SK-N-SH (cell line): Measurements from ENCODE around the gene CRACR2A. TPM values are rescaled to one million over a fixed set of nuclear protein-coding genes. Genes with fewer than 3 reads are reported as not detected.

Source experiments
- CTCF ChIA-PET: fragments of 300-600, 350-600 bp; formaldehyde crosslinking; extraction: SDS; loops from one replicate; lab custom pipeline; 2021; lab: Yijun Ruan, JAX
- POLR2A ChIA-PET: fragments of 350-600 bp; sonication (Branson Sonifier 250); formaldehyde crosslinking; extraction: SDS; loops from one replicate; lab custom pipeline; 2020; ENCODE audit warnings: antibody characterized with exemption, inconsistent platforms; lab: Yijun Ruan, JAX
- DNase-seq: peaks from one replicate; pipeline ENCODE4 v3.0.0; 2012
- H2AFZ ChIP-seq: fragments of 200-600 bp; sonication (generic); 2 replicates; pipeline ENCODE4 v1.8.1; 2016; ENCODE audit warnings: antibody characterized with exemption, mild to moderate bottlenecking, low read depth
- H3F3A ChIP-seq: fragments of 200-600 bp; sonication (generic); replicated peaks from 2 replicates; pipeline ENCODE3; 2016; ENCODE audit warnings: antibody characterized with exemption, mild to moderate bottlenecking; ENCODE audit not compliant: insufficient read depth
- H3K27ac ChIP-seq, 2 experiments: fragments of 200-500 bp in 1 of 2; fragments of 200-600 bp in 1 of 2; sonication (Bioruptor generic) in 1 of 2; sonication (generic), shearing (Covaris generic) in 1 of 2; 2 replicates each; pipeline versions ENCODE4 v1.5.1 to v1.6.1; 2014 to 2016; ENCODE audit warnings: low read depth in 2 of 2, inconsistent platforms in 1 of 2, low read length in 1 of 2, mild to moderate bottlenecking in 1 of 2, mixed read lengths in 1 of 2
- H3K27me3 ChIP-seq: fragments of 200-600 bp; sonication (generic), shearing (Covaris generic); 2 replicates; pipeline ENCODE4 v1.6.1; 2016; ENCODE audit warnings: mixed run types; ENCODE audit not compliant: insufficient read depth
- H3K36me3 ChIP-seq, 2 experiments: fragments of 200-500 bp in 1 of 2; fragments of 200-600 bp in 1 of 2; sonication (Bioruptor generic) in 1 of 2; sonication (generic) in 1 of 2; replicated peaks in 1 of 2; 2 replicates each; pipeline versions ENCODE3 to v1.5.1; 2014 to 2016; ENCODE audit warnings: low read length in 1 of 2, mild to moderate bottlenecking in 1 of 2; ENCODE audit not compliant: insufficient read depth in 2 of 2, control insufficient read depth in 1 of 2
- H3K4me1 ChIP-seq, 2 experiments: fragments of 200-500 bp in 1 of 2; fragments of 200-600 bp in 1 of 2; sonication (Bioruptor generic) in 1 of 2; sonication (generic), shearing (Covaris generic) in 1 of 2; 2 replicates each; pipeline versions ENCODE4 v1.5.1 to v1.6.1; 2014 to 2016; ENCODE audit warnings: low read depth in 1 of 2, low read length in 1 of 2, mixed run types in 1 of 2; ENCODE audit not compliant: insufficient read depth in 2 of 2, control insufficient read depth in 1 of 2
- H3K4me2 ChIP-seq: fragments of 200-600 bp; sonication (generic), shearing (Covaris generic); 2 replicates; pipeline ENCODE4 v1.6.1; 2017; ENCODE audit warnings: mixed run types
- H3K4me3 ChIP-seq, 2 experiments: fragments of 200-500 bp in 1 of 2; fragments of 200-600 bp in 1 of 2; sonication (Bioruptor generic) in 1 of 2; sonication (generic), shearing (Covaris generic) in 1 of 2; 2 replicates each; pipeline versions ENCODE4 v1.5.1 to v1.8.1; 2014 to 2016; ENCODE audit warnings: low read depth in 2 of 2, inconsistent platforms in 1 of 2, low read length in 1 of 2, mild to moderate bottlenecking in 1 of 2, mixed read lengths in 1 of 2, moderate library complexity in 1 of 2
- H3K79me2 ChIP-seq: fragments of 200-600 bp; sonication (generic); 2 replicates; pipeline ENCODE4 v1.8.1; 2017; ENCODE audit warnings: mild to moderate bottlenecking; ENCODE audit not compliant: insufficient read depth
- H3K9ac ChIP-seq: fragments of 200-600 bp; sonication (generic); 2 replicates; pipeline ENCODE4 v1.6.1; 2017; ENCODE audit warnings: mixed run types
- H3K9me2 ChIP-seq: fragments of 200-600 bp; sonication (generic); 2 replicates; pipeline ENCODE4 v1.6.1; 2017; ENCODE audit warnings: mixed run types
- H3K9me3 ChIP-seq: fragments of 200-600 bp; sonication (generic); 2 replicates; pipeline ENCODE4 v1.6.1; 2017; ENCODE audit warnings: mixed run types, mild to moderate bottlenecking, moderate library complexity
- H4K20me1 ChIP-seq: fragments of 200-600 bp; sonication (generic); 2 replicates; pipeline ENCODE4 v1.6.1; 2017; ENCODE audit warnings: mild to moderate bottlenecking, mixed run types; ENCODE audit not compliant: insufficient read depth
- CHD2 ChIP-seq: fragments of 150-350 bp; IDR thresholded peaks from 2 replicates; pipeline ENCODE4 v1.6.1; 2018; ENCODE audit warnings: low read length; ENCODE audit not compliant: partially characterized antibody
- EZH2phosphoT487 ChIP-seq: fragments of 200-600 bp; sonication (generic); IDR thresholded peaks from 2 replicates; pipeline ENCODE4 v1.6.1; 2017; ENCODE audit warnings: low read depth, mixed run types, mild to moderate bottlenecking, antibody characterized with exemption, moderate library complexity, borderline replicate concordance
- FOSL2 ChIP-seq: IDR thresholded peaks from 2 replicates; pipeline ENCODE4 v1.4.0; 2012; ENCODE audit warnings: low read depth, mild to moderate bottlenecking, moderate library complexity, borderline replicate concordance
- FOXJ3 ChIP-seq: sonication (generic); formaldehyde crosslinking; IDR thresholded peaks from 2 replicates; pipeline ENCODE4 v1.5.1; 2020; ENCODE audit warnings: mild to moderate bottlenecking, missing genetic modification reagents
- FOXM1 ChIP-seq: IDR thresholded peaks from 2 replicates; pipeline ENCODE4 v1.4.0; 2012; ENCODE audit warnings: low read depth, mild to moderate bottlenecking
- GATA2 ChIP-seq: sonication (generic); formaldehyde crosslinking; IDR thresholded peaks from 2 replicates; pipeline ENCODE4 v1.5.0; 2020; ENCODE audit warnings: mild to moderate bottlenecking, missing genetic modification reagents
- MEF2A ChIP-seq: IDR thresholded peaks from 2 replicates; pipeline ENCODE4 v1.4.0; 2012; ENCODE audit warnings: low read depth, borderline replicate concordance
- NFIC ChIP-seq: IDR thresholded peaks from 2 replicates; pipeline ENCODE4 v1.4.0; 2012; ENCODE audit warnings: borderline replicate concordance
- NRF1 ChIP-seq: IDR thresholded peaks from 2 replicates; pipeline ENCODE4 v1.6.1; 2012; ENCODE audit warnings: low read depth, mild to moderate bottlenecking, low read length
- RFX5 ChIP-seq: IDR thresholded peaks from 2 replicates; pipeline ENCODE4 v1.6.1; 2012; ENCODE audit warnings: mild to moderate bottlenecking, improper control_type of control experiment, low read length
- RXRA ChIP-seq: IDR thresholded peaks from 2 replicates; pipeline ENCODE4 v1.4.0; 2012; ENCODE audit warnings: low read depth, mild to moderate bottlenecking, borderline replicate concordance
- SIN3A ChIP-seq: IDR thresholded peaks from 2 replicates; pipeline ENCODE4 v1.6.1; 2012; ENCODE audit warnings: low read depth, mild to moderate bottlenecking, low read length, moderate library complexity, borderline replicate concordance
- SMC3 ChIP-seq: IDR thresholded peaks from 2 replicates; pipeline ENCODE4 v1.6.1; 2012; ENCODE audit warnings: low read depth, low read length, improper control_type of control experiment
- TAF1 ChIP-seq: IDR thresholded peaks from 2 replicates; pipeline ENCODE4 v1.6.1; 2012; ENCODE audit warnings: low read depth, mild to moderate bottlenecking, low read length, moderate library complexity, borderline replicate concordance
- TCF12 ChIP-seq: IDR thresholded peaks from 2 replicates; pipeline ENCODE4 v1.4.0; 2012
- WGBS: methylation state at CpG from one replicate; pipeline ENCODE4 v1.1.6; 2017; ENCODE audit warnings: low lambda C conversion rate; 5-methylcytosine and 5-hydroxymethylcytosine counted together
- polyA plus RNA-seq, 3 experiments: library from polyadenylated mRNA; depleted of rRNA; stranded (reverse); fragments of >200 nt; gene quantifications; 2 replicates each; pipeline ENCODE4 v1.2.3, GENCODE V29; 2012
- TF ChIP-seq, protein P1 (sequence below): IDR thresholded peaks from 2 replicates; pipeline ENCODE4 v1.4.0; 2012; ENCODE audit warnings: low read depth, borderline replicate concordance
- TF ChIP-seq, protein P2 (sequence below): IDR thresholded peaks from 2 replicates; pipeline ENCODE4 v1.4.0; 2012; ENCODE audit warnings: low read depth
- TF ChIP-seq, protein P3 (sequence below): fragments of 150-350 bp; IDR thresholded peaks from 2 replicates; pipeline ENCODE4 v1.6.1; 2017; ENCODE audit warnings: antibody characterized with exemption, low read length, low read depth, borderline replicate concordance
- TF ChIP-seq, protein P4 (sequence below): IDR thresholded peaks from 2 replicates; pipeline ENCODE4 v1.6.1; 2012; ENCODE audit warnings: mild to moderate bottlenecking, low read depth, low read length, moderate library complexity
- TF ChIP-seq, protein P5 (sequence below): IDR thresholded peaks from 2 replicates; pipeline ENCODE4; 2012

The CRACR2A gene
- polyA plus RNA-seq, 1 of the 3 experiments (the other 2 are of a cell fraction) = 0.12 TPM

DNA sequence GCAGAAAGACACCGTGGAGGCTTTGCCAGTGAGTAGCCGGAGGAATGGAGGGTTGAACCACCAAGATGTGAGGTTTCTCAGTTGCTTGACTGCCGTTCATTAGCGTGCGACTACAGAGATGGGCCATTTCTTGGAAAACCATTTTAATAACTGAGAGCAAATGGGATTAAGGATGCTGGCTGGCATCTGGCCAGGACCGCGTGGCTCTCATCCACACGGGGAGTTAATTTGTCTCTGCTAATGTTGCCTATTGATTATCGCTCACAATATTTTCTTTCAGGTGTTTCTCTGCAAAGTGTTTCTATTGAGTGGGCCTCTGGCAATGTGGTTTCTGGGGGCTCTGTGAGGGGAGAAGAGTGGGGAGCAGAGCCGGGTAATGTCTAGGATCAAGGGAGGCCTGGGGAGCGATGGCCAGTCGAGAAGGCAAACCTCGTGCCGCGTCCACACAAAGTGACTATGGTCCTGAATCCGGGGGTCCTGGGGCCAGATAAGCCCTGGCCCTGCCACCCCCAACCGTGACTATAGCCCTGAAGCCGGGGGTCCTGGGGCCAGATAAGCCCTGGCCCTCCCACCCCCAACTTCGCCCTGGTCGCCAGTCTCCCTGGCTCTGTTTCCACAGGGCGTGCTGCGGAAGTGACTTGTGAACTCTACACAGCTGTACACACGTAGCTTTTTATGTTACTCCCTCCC, 151.3 kb downstream of the CRACR2A start:
- Histone ChIP-seq H3K4me3 (no peak overlapping the region), H3K9ac (no peak overlapping the region), H3K27ac (no peak overlapping the region), H3K9me2 (no peaks in the 10 kb centered on the region), H3K9me3 (no peaks in the 10 kb centered on the region), H2AFZ (no peak overlapping the region), H3K4me2 (no peak overlapping the region), H3K79me2 (no peaks in the 10 kb centered on the region), H3K36me3 (no peaks in the 10 kb centered on the region), H4K20me1 (no peaks in the 10 kb centered on the region), H3K27me3 (peaks cover 21% of the 10 kb centered on the region), H3F3A (no peaks in the 10 kb centered on the region), H3K4me1 (peaks cover 0 to 53% of the 10 kb centered on the region in 2 experiments; a peak in 2 of 4 replicates)
- ChIA-PET CTCF (no interaction called here), POLR2A (no interaction called here)
- TF ChIP-seq, protein P1, sequence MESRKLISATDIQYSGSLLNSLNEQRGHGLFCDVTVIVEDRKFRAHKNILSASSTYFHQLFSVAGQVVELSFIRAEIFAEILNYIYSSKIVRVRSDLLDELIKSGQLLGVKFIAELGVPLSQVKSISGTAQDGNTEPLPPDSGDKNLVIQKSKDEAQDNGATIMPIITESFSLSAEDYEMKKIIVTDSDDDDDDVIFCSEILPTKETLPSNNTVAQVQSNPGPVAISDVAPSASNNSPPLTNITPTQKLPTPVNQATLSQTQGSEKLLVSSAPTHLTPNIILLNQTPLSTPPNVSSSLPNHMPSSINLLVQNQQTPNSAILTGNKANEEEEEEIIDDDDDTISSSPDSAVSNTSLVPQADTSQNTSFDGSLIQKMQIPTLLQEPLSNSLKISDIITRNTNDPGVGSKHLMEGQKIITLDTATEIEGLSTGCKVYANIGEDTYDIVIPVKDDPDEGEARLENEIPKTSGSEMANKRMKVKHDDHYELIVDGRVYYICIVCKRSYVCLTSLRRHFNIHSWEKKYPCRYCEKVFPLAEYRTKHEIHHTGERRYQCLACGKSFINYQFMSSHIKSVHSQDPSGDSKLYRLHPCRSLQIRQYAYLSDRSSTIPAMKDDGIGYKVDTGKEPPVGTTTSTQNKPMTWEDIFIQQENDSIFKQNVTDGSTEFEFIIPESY = no peak
- TF ChIP-seq RFX5 (no peak), RXRA (no peak), TCF12 (no peak), SMC3 (no peak), SIN3A (no peak), NRF1 (no peak), MEF2A (no peak), NFIC (no peak), EZH2phosphoT487 (no peak), FOXM1 (no peak), GATA2 (CRISPR knock-in tag) (no peak), FOXJ3 (CRISPR knock-in tag) (no peak), TAF1 (no peak), FOSL2 (no peak), CHD2 (no peak)
- TF ChIP-seq, protein P2, sequence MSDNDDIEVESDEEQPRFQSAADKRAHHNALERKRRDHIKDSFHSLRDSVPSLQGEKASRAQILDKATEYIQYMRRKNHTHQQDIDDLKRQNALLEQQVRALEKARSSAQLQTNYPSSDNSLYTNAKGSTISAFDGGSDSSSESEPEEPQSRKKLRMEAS = no peak
- TF ChIP-seq, protein P3, sequence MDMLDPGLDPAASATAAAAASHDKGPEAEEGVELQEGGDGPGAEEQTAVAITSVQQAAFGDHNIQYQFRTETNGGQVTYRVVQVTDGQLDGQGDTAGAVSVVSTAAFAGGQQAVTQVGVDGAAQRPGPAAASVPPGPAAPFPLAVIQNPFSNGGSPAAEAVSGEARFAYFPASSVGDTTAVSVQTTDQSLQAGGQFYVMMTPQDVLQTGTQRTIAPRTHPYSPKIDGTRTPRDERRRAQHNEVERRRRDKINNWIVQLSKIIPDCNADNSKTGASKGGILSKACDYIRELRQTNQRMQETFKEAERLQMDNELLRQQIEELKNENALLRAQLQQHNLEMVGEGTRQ = no peak
- TF ChIP-seq, protein P4, sequence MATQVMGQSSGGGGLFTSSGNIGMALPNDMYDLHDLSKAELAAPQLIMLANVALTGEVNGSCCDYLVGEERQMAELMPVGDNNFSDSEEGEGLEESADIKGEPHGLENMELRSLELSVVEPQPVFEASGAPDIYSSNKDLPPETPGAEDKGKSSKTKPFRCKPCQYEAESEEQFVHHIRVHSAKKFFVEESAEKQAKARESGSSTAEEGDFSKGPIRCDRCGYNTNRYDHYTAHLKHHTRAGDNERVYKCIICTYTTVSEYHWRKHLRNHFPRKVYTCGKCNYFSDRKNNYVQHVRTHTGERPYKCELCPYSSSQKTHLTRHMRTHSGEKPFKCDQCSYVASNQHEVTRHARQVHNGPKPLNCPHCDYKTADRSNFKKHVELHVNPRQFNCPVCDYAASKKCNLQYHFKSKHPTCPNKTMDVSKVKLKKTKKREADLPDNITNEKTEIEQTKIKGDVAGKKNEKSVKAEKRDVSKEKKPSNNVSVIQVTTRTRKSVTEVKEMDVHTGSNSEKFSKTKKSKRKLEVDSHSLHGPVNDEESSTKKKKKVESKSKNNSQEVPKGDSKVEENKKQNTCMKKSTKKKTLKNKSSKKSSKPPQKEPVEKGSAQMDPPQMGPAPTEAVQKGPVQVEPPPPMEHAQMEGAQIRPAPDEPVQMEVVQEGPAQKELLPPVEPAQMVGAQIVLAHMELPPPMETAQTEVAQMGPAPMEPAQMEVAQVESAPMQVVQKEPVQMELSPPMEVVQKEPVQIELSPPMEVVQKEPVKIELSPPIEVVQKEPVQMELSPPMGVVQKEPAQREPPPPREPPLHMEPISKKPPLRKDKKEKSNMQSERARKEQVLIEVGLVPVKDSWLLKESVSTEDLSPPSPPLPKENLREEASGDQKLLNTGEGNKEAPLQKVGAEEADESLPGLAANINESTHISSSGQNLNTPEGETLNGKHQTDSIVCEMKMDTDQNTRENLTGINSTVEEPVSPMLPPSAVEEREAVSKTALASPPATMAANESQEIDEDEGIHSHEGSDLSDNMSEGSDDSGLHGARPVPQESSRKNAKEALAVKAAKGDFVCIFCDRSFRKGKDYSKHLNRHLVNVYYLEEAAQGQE = no peak
- TF ChIP-seq, protein P5, sequence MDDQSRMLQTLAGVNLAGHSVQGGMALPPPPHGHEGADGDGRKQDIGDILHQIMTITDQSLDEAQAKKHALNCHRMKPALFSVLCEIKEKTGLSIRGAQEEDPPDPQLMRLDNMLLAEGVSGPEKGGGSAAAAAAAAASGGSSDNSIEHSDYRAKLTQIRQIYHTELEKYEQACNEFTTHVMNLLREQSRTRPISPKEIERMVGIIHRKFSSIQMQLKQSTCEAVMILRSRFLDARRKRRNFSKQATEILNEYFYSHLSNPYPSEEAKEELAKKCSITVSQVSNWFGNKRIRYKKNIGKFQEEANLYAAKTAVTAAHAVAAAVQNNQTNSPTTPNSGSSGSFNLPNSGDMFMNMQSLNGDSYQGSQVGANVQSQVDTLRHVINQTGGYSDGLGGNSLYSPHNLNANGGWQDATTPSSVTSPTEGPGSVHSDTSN = no peak
- whole genome bisulfite sequencing = 67% methylated on average over 17 of the region's 23 CpGs
- DNase-seq = no peak
